ENCODE measurements around the gene SLCO6A1.

SLCO6A1 gene

GRCh38 chr5:102498271-102499034, at the start of gene SLCO6A1:
TSS of gene SLCO6A1 (minus strand) at chr5:102499001. CDS start at chr5:102498844, 157 bp downstream.
- CTCF ChIA-PET = no interaction called here
- no peak for DNase-seq (ENCODE audit: extremely low spot score)
- TF ChIP-seq PKNOX1 (IDR thresholded peaks at IDR 0.05) = no peak
- TF ChIP-seq ZNF384 (IDR thresholded peaks at IDR 0.05) = no peak
- no peak for TF ChIP-seq L3MBTL2 (conservative IDR thresholded peaks at IDR 0.05)
- TF ChIP-seq NFRKB (IDR thresholded peaks at IDR 0.05) = no peak
- no peak for TF ChIP-seq SUZ12 (IDR thresholded peaks at IDR 0.05)
- no peak for TF ChIP-seq BHLHE40 (IDR thresholded peaks at IDR 0.05; ENCODE audit: borderline replicate concordance)
- no peak for TF ChIP-seq CTBP1 (IDR thresholded peaks at IDR 0.05; ENCODE audit: borderline replicate concordance)
- no peak for TF ChIP-seq FOXK2 (IDR thresholded peaks at IDR 0.05)
- TF ChIP-seq FOXA1 (IDR thresholded peaks at IDR 0.05) = no peak
- no peak for TF ChIP-seq ARNT (IDR thresholded peaks at IDR 0.05)
- no peak for TF ChIP-seq HDGF (IDR thresholded peaks at IDR 0.05; ENCODE audit: borderline replicate concordance)
- TF ChIP-seq FOXM1 (IDR thresholded peaks at IDR 0.05; ENCODE audit: borderline replicate concordance) = no peak
- no peak for TF ChIP-seq TARDBP (IDR thresholded peaks at IDR 0.05)
- TF ChIP-seq SP1 (IDR thresholded peaks at IDR 0.05) = no peak
- TF ChIP-seq LEF1 (IDR thresholded peaks at IDR 0.05; ENCODE audit: borderline replicate concordance) = no peak
- TF ChIP-seq ELF4 (IDR thresholded peaks at IDR 0.05) = no peak
- POLR2A ChIA-PET = no interaction called here

GRCh38 chr5:102547141-102548035, 48.6 kb upstream of the SLCO6A1 start:
- TF ChIP-seq FOXA1 (IDR thresholded peaks at IDR 0.05) (no peak), LEF1 (IDR thresholded peaks at IDR 0.05; ENCODE audit: borderline replicate concordance) (no peak), FOXK2 (IDR thresholded peaks at IDR 0.05) (no peak), FOXM1 (IDR thresholded peaks at IDR 0.05; ENCODE audit: borderline replicate concordance) (no peak), L3MBTL2 (conservative IDR thresholded peaks at IDR 0.05) (no peak), HDGF (IDR thresholded peaks at IDR 0.05; ENCODE audit: borderline replicate concordance) (no peak), NFRKB (IDR thresholded peaks at IDR 0.05) (no peak), PKNOX1 (IDR thresholded peaks at IDR 0.05) (no peak), BHLHE40 (IDR thresholded peaks at IDR 0.05; ENCODE audit: borderline replicate concordance) (no peak), SP1 (IDR thresholded peaks at IDR 0.05) (no peak), ARNT (IDR thresholded peaks at IDR 0.05) (no peak), ZNF384 (IDR thresholded peaks at IDR 0.05) (no peak)
- no peak for DNase-seq (ENCODE audit: extremely low spot score)
- ChIA-PET POLR2A (no interaction called here), CTCF (interaction anchor here (0.7 to 1.8 kb wide), 5 partner anchors 9 to 156 kb away, joined by 3 to 8 read pairs (median 4); no protein-coding TSS in a partner anchor)

GRCh38 chr5:102545175-102545574, 46.4 kb upstream of the SLCO6A1 start:
- TF ChIP-seq ARNT (IDR thresholded peaks at IDR 0.05) (no peak), SP1 (IDR thresholded peaks at IDR 0.05) (no peak), ELF4 (IDR thresholded peaks at IDR 0.05) (no peak), FOXA1 (IDR thresholded peaks at IDR 0.05) (no peak), HDGF (IDR thresholded peaks at IDR 0.05; ENCODE audit: borderline replicate concordance) (no peak), LEF1 (IDR thresholded peaks at IDR 0.05; ENCODE audit: borderline replicate concordance) (no peak), NFRKB (IDR thresholded peaks at IDR 0.05) (no peak), L3MBTL2 (conservative IDR thresholded peaks at IDR 0.05) (no peak), FOXM1 (IDR thresholded peaks at IDR 0.05; ENCODE audit: borderline replicate concordance) (no peak), CTBP1 (IDR thresholded peaks at IDR 0.05; ENCODE audit: borderline replicate concordance) (no peak), TARDBP (IDR thresholded peaks at IDR 0.05) (no peak), FOXK2 (IDR thresholded peaks at IDR 0.05) (no peak), BHLHE40 (IDR thresholded peaks at IDR 0.05; ENCODE audit: borderline replicate concordance) (no peak), PKNOX1 (IDR thresholded peaks at IDR 0.05) (no peak), SUZ12 (IDR thresholded peaks at IDR 0.05) (no peak), ZNF384 (IDR thresholded peaks at IDR 0.05) (no peak)
- CTCF ChIA-PET = interaction anchor here (1.1 kb wide), 1 partner anchor 250 kb away, joined by 3 read pairs; no protein-coding TSS in a partner anchor
- POLR2A ChIA-PET = no interaction called here
- peak; percentile 51 for DNase-seq (ENCODE audit: extremely low spot score)

- ChIA-PET CTCF (no interaction called here), POLR2A (no interaction called here)
- no peak for DNase-seq (ENCODE audit: extremely low spot score)
- TF ChIP-seq PKNOX1 (IDR thresholded peaks at IDR 0.05) (no peak), ARNT (IDR thresholded peaks at IDR 0.05) (no peak), CTBP1 (IDR thresholded peaks at IDR 0.05; ENCODE audit: borderline replicate concordance) (no peak), BHLHE40 (IDR thresholded peaks at IDR 0.05; ENCODE audit: borderline replicate concordance) (no peak), FOXA1 (IDR thresholded peaks at IDR 0.05) (no peak), LEF1 (IDR thresholded peaks at IDR 0.05; ENCODE audit: borderline replicate concordance) (no peak)
Measured at GRCh38 chr5:102542057-102542456, 43.3 kb upstream of the SLCO6A1 start.
